Esophagus squamous epithelium (tissue), 5 donors: ENCODE measurements around the gene TTC28. TPM values are rescaled to one million over a fixed set of nuclear protein-coding genes. Genes with fewer than 3 reads are reported as not detected.

ENCODE experiments used
- DNase-seq: peaks from one replicate; lab custom pipeline; 2025; lab: John Stamatoyannopoulos, UW
- H3K27ac ChIP-seq, 4 donors: fragments of 200-600 bp; sonication (generic); one replicate each; pipeline ENCODE4 v1.5.1; 2016 to 2019; ENCODE audit warnings: mild to moderate bottlenecking in 1 of 4
- H3K27me3 ChIP-seq, 4 donors: fragments of 200-600 bp; sonication (generic); 1 replicate in 3 of 4; 2 replicates in 1 of 4; pipeline versions ENCODE4 v1.5.1 to v1.6.0; 2017 to 2021; ENCODE audit warnings: antibody characterized with exemption in 1 of 4
- H3K36me3 ChIP-seq, 3 donors: fragments of 200-600 bp; sonication (generic); one replicate each; pipeline ENCODE4 v1.5.1; 2016 to 2019
- H3K4me1 ChIP-seq, 3 donors: fragments of 200-600 bp; sonication (generic); one replicate each; pipeline ENCODE4 v1.5.1; 2017 to 2019
- H3K4me3 ChIP-seq, 4 donors: fragments of 200-600 bp; sonication (generic); 1 replicate in 3 of 4; 2 replicates in 1 of 4; pipeline ENCODE4 v1.5.1; 2016 to 2019; ENCODE audit warnings: mild to moderate bottlenecking in 2 of 4, moderate library complexity in 1 of 4
- H3K9me3 ChIP-seq, 3 donors: fragments of 200-600 bp; sonication (generic); one replicate each; pipeline ENCODE4 v1.5.1; 2016 to 2019
- POLR2A ChIP-seq, 4 donors: fragments of 450-650 bp; IDR thresholded peaks; one replicate each; pipeline ENCODE4 v1.6.1; 2017; ENCODE audit warnings: antibody characterized with exemption in 4 of 4, mild to moderate bottlenecking in 4 of 4, moderate library complexity in 3 of 4
- WGBS, 2 donors: methylation state at CpG; one replicate each; pipeline ENCODE4 v1.1.5; 2018; 5-methylcytosine and 5-hydroxymethylcytosine counted together
- intact Hi-C: fragments of 100-400 bp; cut with DNase I; formaldehyde crosslinking; loops from one replicate; pipeline ENCODE4 v1.15.0; 2022
- total RNA-seq, 4 donors: library from RNA; depleted of rRNA; stranded (reverse); fragments of >200 nt; gene quantifications; one replicate each; pipeline ENCODE4 v1.1.0, GENCODE V29; 2016
- TF ChIP-seq, protein P1 (sequence below), 6 experiments: fragments of 450-650 bp in 4 of 6; fragments of 200-600 bp in 2 of 6; sonication (generic) in 2 of 6; IDR thresholded peaks; one replicate each; pipeline ENCODE4 v1.5.1; 2016 to 2019; ENCODE audit warnings: antibody characterized with exemption in 6 of 6, mild to moderate bottlenecking in 4 of 6, moderate library complexity in 4 of 6
- donor health status: DM: yes; HTN: yes; CAD: no.

The TTC28 gene
- total RNA-seq, 4 donors from 2014 or later: 6.0 to 21.4 (median 7.7) TPM

- intact Hi-C loops: no loop called here
- Histone ChIP-seq H3K4me1 (peaks cover 0 to 7% (median 0%) of the 10 kb centered on the region in 3 donors), H3K27me3 (no peaks in the 10 kb centered on the region), H3K36me3 (no peaks in the 10 kb centered on the region), H3K4me3 (no peak overlapping the region), H3K9me3 (no peaks in the 10 kb centered on the region), H3K27ac (no peak overlapping the region)
- no peak for DNase-seq
- WGBS, 2 donors: 86 to 90% methylated on average over 15 of the region's 15 CpGs
- TF ChIP-seq, protein P1, sequence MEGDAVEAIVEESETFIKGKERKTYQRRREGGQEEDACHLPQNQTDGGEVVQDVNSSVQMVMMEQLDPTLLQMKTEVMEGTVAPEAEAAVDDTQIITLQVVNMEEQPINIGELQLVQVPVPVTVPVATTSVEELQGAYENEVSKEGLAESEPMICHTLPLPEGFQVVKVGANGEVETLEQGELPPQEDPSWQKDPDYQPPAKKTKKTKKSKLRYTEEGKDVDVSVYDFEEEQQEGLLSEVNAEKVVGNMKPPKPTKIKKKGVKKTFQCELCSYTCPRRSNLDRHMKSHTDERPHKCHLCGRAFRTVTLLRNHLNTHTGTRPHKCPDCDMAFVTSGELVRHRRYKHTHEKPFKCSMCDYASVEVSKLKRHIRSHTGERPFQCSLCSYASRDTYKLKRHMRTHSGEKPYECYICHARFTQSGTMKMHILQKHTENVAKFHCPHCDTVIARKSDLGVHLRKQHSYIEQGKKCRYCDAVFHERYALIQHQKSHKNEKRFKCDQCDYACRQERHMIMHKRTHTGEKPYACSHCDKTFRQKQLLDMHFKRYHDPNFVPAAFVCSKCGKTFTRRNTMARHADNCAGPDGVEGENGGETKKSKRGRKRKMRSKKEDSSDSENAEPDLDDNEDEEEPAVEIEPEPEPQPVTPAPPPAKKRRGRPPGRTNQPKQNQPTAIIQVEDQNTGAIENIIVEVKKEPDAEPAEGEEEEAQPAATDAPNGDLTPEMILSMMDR (IDR thresholded peaks at IDR 0.05): no peak
- no peak for TF ChIP-seq POLR2A (IDR thresholded peaks at IDR 0.05)
Measured at GRCh38 chr22:27966168-27967064, 713.2 kb downstream of the TTC28 start.

- no peak overlapping the region for H3K4me3 ChIP-seq
- WGBS, 2 donors: 57 to 71% methylated on average over 9 of the region's 9 CpGs
- peak overlapping the region in 1 of 4 donors; percentile 19 for H3K27ac ChIP-seq
- no peaks in the 10 kb centered on the region for H3K9me3 ChIP-seq
- no peaks in the 10 kb centered on the region for H3K36me3 ChIP-seq
- no peaks in the 10 kb centered on the region for H3K27me3 ChIP-seq
- TF ChIP-seq POLR2A (IDR thresholded peaks at IDR 0.05): no peak
- TF ChIP-seq, protein P1 (IDR thresholded peaks at IDR 0.05): no peak
- intact Hi-C loops: no loop called here
- peaks cover 0 to 7% (median 0%) of the 10 kb centered on the region in 3 donors for H3K4me1 ChIP-seq
- no peak for DNase-seq
Measured at GRCh38 chr22:27962268-27963044, 717.2 kb downstream of the TTC28 start.

DNA sequence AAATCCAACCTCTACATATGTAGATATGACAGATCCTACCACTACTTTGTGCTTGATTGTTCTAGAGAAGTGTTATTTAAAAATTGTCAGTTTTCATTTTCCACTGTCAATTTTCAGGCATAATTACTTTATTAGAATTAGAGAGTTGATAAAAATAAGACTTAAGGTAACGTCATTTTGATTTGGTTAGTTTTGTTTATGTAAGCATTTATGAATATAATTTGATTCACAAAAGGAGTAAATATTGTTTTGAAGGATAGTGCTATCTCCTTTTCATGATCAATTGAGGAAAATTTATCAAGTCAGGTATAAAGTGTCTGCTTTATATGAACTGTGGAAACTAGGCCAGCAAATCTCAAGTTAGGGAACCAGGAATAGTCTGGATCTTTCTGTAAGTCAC, 718.0 kb downstream of the TTC28 start:
- no peak for TF ChIP-seq POLR2A (IDR thresholded peaks at IDR 0.05)
- TF ChIP-seq, protein P1 (IDR thresholded peaks at IDR 0.05): no peak
- no peak overlapping the region for H3K4me3 ChIP-seq
- no peak overlapping the region for H3K27ac ChIP-seq

GRCh38 chr22:27961182-27961581, 718.5 kb downstream of the TTC28 start:
- H3K4me1 ChIP-seq: peaks cover 0 to 7% (median 0%) of the 10 kb centered on the region in 3 donors
- H3K27me3 ChIP-seq: no peaks in the 10 kb centered on the region
- intact Hi-C loops: no loop called here
- WGBS, 2 donors: 71 to 83% methylated on average over 4 of the region's 4 CpGs
- no peak overlapping the region for H3K4me3 ChIP-seq
- no peak for DNase-seq
- no peaks in the 10 kb centered on the region for H3K36me3 ChIP-seq
- no peak for TF ChIP-seq POLR2A (IDR thresholded peaks at IDR 0.05)
- TF ChIP-seq, protein P1 (IDR thresholded peaks at IDR 0.05): no peak
- H3K27ac ChIP-seq: no peak overlapping the region
- H3K9me3 ChIP-seq: no peaks in the 10 kb centered on the region

More for the DNA sequence above, 718.0 kb downstream of the TTC28 start:
- Histone ChIP-seq H3K36me3 (no peaks in the 10 kb centered on the region), H3K4me1 (peaks cover 0 to 7% (median 0%) of the 10 kb centered on the region in 3 donors), H3K27me3 (no peaks in the 10 kb centered on the region), H3K9me3 (no peaks in the 10 kb centered on the region)
- no peak for DNase-seq
- intact Hi-C loops: no loop called here
- 80 to 82% methylated on average over 1 of the region's 1 CpG for WGBS, 2 donors
